Breast epithelium (tissue), 3 donors: ENCODE measurements around the gene NCOR2.

Experiments used
- POLR2A ChIP-seq: fragments of 450-650 bp; IDR thresholded peaks from one replicate; pipeline ENCODE4 v1.6.1; 2016; ENCODE audit warnings: antibody characterized with exemption, mild to moderate bottlenecking, moderate library complexity
- TF ChIP-seq, protein P1 (sequence below), 3 donors: fragments of 450-650 bp; IDR thresholded peaks; one replicate each; pipeline ENCODE4 v1.5.1; 2016 to 2017; ENCODE audit warnings: antibody characterized with exemption in 3 of 3, mild to moderate bottlenecking in 3 of 3, moderate library complexity in 3 of 3

GRCh38 chr12:124612410-124612680, 44.9 kb upstream of the NCOR2 start:
- TF ChIP-seq POLR2A = no peak
- TF ChIP-seq, protein P1, sequence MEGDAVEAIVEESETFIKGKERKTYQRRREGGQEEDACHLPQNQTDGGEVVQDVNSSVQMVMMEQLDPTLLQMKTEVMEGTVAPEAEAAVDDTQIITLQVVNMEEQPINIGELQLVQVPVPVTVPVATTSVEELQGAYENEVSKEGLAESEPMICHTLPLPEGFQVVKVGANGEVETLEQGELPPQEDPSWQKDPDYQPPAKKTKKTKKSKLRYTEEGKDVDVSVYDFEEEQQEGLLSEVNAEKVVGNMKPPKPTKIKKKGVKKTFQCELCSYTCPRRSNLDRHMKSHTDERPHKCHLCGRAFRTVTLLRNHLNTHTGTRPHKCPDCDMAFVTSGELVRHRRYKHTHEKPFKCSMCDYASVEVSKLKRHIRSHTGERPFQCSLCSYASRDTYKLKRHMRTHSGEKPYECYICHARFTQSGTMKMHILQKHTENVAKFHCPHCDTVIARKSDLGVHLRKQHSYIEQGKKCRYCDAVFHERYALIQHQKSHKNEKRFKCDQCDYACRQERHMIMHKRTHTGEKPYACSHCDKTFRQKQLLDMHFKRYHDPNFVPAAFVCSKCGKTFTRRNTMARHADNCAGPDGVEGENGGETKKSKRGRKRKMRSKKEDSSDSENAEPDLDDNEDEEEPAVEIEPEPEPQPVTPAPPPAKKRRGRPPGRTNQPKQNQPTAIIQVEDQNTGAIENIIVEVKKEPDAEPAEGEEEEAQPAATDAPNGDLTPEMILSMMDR (IDR thresholded peaks at IDR 0.05) = no peak
